HEK293 (cell line): ENCODE results near the gene MGAT5B.

Experiments used
- CTCF ChIP-seq: fragments of 450-650 bp; formaldehyde crosslinking; IDR thresholded peaks from 2 replicates; pipeline ENCODE4 v1.5.1; 2016; ENCODE audit warnings: missing biosample characterization, missing genetic modification characterization
- ZBTB7A ChIP-seq: fragments of 450-650 bp; formaldehyde crosslinking; IDR thresholded peaks from 2 replicates; pipeline ENCODE4 v1.5.1; 2016; ENCODE audit warnings: low read depth, missing biosample characterization, missing genetic modification characterization
- ZBTB8A ChIP-seq: fragments of 450-650 bp; formaldehyde crosslinking; IDR thresholded peaks from 2 replicates; pipeline ENCODE4 v1.5.1; 2016; ENCODE audit warnings: missing biosample characterization, missing genetic modification characterization
- ZNF18 ChIP-seq: fragments of 450-650 bp; formaldehyde crosslinking; IDR thresholded peaks from 2 replicates; pipeline ENCODE4 v1.5.1; 2016; ENCODE audit warnings: missing biosample characterization, missing genetic modification characterization

- TF ChIP-seq CTCF (tag by site-specific recombination) = no peak
- no peak for TF ChIP-seq ZBTB8A
- no peak for TF ChIP-seq ZBTB7A (tag by site-specific recombination)
- no peak for TF ChIP-seq ZNF18
Measured at GRCh38 chr17:76893623-76894334, 25.6 kb downstream of the MGAT5B start.
